Body of pancreas (tissue), 4 donors: ENCODE data around the gene ACTR5.

Source experiments
- CTCF ChIP-seq, 7 experiments: fragments of 450-650 bp in 4 of 7; fragments of 200-600 bp in 3 of 7; sonication (generic) in 3 of 7; IDR thresholded peaks; one replicate each; pipeline ENCODE4 v1.5.1; 2016 to 2019; ENCODE audit warnings: antibody characterized with exemption in 7 of 7
- POLR2A ChIP-seq, 3 donors: fragments of 450-650 bp; IDR thresholded peaks; one replicate each; pipeline ENCODE4 v1.6.1; 2016; ENCODE audit warnings: antibody characterized with exemption in 3 of 3, mild to moderate bottlenecking in 2 of 3

GRCh38 chr20:38730989-38731737 is 17.1 kb upstream of the ACTR5 start:
- TF ChIP-seq CTCF (IDR thresholded peaks at IDR 0.05) (peak; percentile 70 to 97 (median 84)), POLR2A (IDR thresholded peaks at IDR 0.05) (no peak)
